Midbrain (tissue), 1 donor: ENCODE results near the gene TOP2A.

Source experiments
- DNase-seq: peaks from one replicate; lab custom pipeline; 2025; lab: John Stamatoyannopoulos, UW

Gene TOP2A

GRCh38 chr17:40452216-40452787, 34.6 kb upstream of the TOP2A start:
- no peak for DNase-seq

DNA sequence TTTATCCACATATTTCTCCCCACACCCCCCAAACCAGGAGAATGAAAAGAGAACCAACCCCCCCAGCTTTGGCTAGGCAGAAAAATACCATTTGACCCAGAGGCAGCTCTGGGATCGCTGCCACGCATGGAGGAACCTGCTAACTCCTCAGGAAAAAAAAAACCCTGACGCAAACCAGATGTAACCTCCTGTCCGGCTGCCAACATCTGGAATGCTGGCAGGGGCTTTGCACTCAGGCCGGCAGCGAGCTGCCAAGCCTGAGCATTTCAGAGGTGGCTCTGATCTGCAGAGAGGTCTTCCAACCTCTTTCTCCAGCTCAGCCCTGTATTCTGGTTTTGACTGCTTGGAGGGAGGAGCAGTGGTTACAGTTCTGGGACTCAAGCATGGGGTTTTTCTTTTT, 33.7 kb upstream of the TOP2A start:
- DNase-seq: peak; percentile 33

DNA sequence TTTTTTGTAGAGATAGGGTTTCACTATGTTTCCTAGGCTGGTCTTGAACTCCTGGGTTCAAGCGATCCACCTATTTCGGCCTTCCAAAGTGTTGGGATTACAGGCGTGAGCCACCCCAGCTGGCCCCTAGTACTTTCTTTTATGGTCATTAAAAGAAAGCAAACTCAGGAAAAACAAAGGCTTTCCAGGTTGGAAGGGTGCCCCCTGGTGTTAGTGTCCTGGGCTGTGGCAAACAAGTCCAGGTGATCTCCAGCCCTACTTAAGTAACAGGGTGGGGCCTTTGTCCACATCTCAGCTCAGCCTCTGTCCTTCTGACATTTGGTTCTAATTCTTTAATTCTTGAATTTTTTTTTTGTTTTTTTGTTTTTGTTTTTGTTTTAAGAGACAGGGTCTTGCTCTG, 32.5 kb upstream of the TOP2A start:
- DNase-seq: no peak

DNA sequence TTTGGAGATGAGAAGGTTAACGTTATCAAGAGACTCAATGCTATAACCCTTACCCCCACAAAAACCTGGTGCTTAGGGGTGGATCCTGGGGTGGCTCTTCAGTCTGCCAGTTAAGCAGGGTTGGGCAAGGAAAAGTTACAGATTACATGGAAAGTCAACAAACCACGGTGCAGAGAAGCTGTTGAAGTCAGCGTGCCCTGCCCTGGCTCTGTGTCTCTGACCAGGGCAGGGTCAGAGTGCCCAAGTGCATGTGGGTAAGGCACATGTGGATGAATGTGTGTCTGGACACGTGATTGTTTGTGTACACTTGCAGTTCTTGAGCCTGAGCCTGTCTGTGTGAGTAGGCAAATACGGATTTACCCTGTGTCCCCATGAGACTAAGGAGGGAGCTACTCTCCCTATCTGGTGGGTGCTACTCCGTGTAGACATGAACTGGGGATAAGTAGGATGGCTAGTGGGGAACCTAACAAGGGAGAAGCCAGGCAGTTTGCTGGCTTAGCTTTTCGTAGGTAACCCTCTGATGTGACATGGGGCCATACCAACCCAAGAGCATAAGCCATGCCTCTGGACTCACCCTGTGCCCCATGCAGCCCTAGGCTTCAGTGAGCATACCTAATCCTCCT, 31.1 kb upstream of the TOP2A start:
- DNase-seq: no peak

GRCh38 chr17:40448213-40448638, 30.5 kb upstream of the TOP2A start:
- DNase-seq: no peak

GRCh38 chr17:40447806-40448205, 30.1 kb upstream of the TOP2A start:
- no peak for DNase-seq

GRCh38 chr17:40447148-40447644, 29.5 kb upstream of the TOP2A start:
- no peak for DNase-seq

- DNase-seq: no peak
These were observed 28.2 kb upstream of the TOP2A start for GRCh38 chr17:40445751-40446468.

DNA sequence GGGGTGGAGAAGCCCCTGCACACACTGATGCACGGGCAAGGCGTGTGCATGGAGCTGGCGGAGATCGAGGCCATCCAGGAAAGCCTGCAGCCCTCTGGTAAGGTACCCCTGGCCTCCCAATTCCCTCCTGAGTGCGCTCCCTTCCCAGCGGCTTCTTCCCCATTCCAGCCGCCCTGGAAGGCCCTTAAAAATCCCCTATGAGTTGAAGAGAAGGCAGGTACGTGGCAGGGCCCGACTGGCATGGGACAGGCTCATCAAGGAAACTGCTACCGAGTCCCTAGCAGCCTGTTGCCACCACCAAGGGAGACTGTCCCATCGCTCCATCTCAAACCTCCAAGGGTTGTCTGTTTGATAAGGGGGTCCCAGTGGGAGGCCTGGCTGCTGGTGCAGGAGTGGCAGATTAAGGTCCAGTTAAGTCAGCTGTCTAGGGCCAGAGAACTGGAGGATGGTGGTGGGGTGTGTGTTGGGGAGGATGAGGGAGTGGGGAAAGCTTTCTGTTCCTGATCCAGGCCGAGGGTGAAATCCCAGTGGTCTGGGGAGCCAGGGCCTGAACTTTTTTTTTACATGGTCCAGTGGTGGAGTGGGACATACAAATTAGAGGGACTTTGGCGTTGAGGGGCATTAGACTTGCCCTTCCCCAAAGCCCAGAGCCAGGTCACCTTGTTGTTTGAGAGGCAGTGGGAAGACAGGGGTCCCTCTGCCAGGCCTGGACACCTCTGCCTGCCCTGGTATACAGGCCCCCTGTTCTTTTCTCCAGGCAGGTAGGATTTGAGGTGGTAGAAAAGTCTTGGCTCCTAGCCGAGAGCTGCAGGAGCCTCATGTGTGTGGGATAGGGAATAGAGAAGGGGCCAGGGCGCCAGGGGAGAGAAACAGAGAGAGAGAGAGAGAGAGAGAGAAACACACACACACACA, 26.5 kb upstream of the TOP2A start:
- no peak for DNase-seq

DNA sequence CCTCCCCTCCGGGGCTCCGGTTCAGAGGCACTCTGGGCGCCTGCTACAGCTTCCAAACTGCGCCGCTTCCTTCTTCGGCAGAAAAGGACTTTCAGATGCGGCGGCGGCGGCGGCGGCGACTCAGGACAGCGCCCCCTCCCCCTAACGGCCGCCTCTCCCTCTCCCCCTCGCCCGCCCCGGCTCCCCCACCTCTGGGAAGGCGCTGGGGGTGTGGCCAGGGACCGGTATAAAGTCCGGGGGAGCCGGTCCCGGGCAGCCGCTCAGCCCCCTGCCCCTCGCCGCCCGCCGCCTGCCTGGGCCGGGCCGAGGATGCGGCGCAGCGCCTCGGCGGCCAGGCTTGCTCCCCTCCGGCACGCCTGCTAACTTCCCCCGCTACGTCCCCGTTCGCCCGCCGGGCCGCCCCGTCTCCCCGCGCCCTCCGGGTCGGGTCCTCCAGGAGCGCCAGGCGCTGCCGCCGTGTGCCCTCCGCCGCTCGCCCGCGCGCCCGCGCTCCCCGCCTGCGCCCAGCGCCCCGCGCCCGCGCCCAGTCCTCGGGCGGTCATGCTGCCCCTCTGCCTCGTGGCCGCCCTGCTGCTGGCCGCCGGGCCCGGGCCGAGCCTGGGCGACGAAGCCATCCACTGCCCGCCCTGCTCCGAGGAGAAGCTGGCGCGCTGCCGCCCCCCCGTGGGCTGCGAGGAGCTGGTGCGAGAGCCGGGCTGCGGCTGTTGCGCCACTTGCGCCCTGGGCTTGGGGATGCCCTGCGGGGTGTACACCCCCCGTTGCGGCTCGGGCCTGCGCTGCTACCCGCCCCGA, 25.7 kb upstream of the TOP2A start, which contains the start of gene IGFBP4:
TSS of gene IGFBP4 (plus strand) at position 255 of the 792 bp plus-strand sequence. CDS start at position 541, 286 bp downstream.
- peak; percentile 63 for DNase-seq

- no peak for DNase-seq
These were observed 24.9 kb upstream of the TOP2A start for GRCh38 chr17:40442392-40443195.

- DNase-seq: no peak
These were observed 22.5 kb upstream of the TOP2A start for GRCh38 chr17:40440166-40440565.

GRCh38 chr17:40437095-40437732, 19.5 kb upstream of the TOP2A start:
- DNase-seq: no peak

- no peak for DNase-seq
These were observed 18.9 kb upstream of the TOP2A start for GRCh38 chr17:40436636-40437035.

GRCh38 chr17:40433551-40434415, 16.1 kb upstream of the TOP2A start:
- DNase-seq: no peak

DNA sequence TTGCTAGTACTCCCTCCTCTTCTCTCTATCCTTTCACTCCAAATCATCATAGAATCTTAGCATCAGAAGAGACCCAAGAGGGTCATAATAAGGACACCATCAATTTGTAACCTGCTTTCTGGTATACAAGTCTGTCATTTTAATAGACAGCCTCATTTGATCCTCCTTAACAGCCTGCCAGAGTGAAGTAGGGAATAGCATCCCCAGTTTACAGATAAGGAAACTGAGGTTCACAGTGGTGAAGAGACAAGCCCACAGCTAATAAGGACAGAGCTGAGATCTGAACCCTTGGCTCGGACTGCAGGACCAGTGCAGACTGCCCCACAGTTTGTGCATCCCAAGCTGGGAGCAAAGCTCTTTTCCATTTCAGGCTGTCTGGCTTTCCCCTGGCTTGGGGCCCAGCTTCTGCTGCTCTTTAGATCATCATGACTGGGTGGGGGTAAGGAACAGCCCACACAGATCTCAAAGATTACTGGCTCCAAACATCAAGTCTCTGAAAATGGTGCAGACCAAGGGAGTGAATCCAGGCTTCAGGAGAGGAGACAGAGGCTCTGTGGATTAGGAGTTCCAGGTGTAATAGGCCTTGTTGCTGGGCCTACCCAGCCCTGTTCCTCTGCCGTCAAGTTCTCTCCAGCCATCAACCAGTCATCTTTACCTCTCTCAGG, 15.3 kb upstream of the TOP2A start:
- DNase-seq: no peak

DNA sequence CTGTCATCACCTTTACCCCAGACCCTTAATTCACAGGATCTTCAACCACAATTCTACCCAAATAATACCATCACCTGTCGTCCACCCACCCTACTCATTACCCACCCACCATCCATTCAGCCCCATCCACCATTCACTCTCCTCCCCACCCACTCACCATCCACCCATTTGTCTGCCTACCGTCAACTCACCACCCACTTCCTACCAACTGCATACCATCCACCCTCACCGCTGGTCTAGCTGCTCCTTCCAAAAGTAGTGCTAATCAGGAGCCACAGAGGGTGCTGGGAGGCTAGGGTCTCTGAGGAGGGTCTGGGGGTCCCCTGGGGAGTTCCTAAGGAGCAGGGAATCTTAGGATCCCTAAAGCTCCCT, 13.5 kb upstream of the TOP2A start:
- no peak for DNase-seq
